ENCODE data around the gene ALAS1.

DNA sequence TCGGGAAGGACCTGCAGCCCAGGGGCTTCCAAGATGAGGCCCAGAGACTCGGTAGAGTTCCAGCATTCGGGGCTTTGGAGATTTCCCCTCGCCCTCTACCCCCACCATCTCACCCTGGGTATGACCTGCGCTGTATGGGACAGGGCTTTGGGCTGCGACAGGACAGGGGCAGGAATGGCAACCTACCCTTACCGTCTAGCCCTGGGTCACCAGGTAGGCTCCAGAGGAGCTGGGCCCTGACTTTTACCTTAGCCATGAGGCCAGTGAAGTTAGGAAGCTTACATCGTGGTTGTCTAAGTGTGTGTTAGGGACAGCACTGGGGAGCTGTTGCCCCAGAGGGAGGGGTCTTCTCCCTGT is 48.3 kb downstream of the ALAS1 start:
- TF ChIP-seq, protein P1, sequence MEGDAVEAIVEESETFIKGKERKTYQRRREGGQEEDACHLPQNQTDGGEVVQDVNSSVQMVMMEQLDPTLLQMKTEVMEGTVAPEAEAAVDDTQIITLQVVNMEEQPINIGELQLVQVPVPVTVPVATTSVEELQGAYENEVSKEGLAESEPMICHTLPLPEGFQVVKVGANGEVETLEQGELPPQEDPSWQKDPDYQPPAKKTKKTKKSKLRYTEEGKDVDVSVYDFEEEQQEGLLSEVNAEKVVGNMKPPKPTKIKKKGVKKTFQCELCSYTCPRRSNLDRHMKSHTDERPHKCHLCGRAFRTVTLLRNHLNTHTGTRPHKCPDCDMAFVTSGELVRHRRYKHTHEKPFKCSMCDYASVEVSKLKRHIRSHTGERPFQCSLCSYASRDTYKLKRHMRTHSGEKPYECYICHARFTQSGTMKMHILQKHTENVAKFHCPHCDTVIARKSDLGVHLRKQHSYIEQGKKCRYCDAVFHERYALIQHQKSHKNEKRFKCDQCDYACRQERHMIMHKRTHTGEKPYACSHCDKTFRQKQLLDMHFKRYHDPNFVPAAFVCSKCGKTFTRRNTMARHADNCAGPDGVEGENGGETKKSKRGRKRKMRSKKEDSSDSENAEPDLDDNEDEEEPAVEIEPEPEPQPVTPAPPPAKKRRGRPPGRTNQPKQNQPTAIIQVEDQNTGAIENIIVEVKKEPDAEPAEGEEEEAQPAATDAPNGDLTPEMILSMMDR (IDR thresholded peaks at IDR 0.05) = no peak
- no peak for TF ChIP-seq POLR2A (IDR thresholded peaks at IDR 0.05)
- no peak for TF ChIP-seq POLR2AphosphoS5 (IDR thresholded peaks at IDR 0.05)

All from prostate gland (tissue), 2 donors.